ENCODE measurements around the gene DCD.
"Not testable (repeated sequence)": the region's sequence is repeated elsewhere in the genome, so short reads cannot be mapped to it uniquely, and the experiment has no call there.

DCD gene

DNA sequence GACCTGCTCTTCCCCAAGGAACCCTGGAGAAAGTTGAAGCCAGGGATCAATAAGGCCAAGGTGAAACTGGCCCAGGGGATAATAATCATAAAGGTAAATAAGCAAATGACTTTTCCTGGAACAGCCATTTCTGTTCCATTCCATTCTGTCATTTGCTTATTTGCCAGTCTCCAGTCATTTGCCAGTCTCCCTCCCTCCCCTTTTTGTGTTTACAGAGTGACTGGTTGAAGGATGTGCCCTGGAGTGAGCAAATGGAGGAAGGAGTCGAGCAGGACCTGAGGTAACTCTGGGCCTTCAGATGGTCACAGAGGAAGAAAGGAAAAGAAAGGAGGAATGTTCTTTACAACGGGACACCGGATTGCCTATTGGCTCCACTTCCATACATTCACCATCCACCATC, 17.8 kb upstream of the DCD start:
- TF ChIP-seq SPI1 (IDR thresholded peaks at IDR 0.05; ENCODE audit: borderline replicate concordance, low read depth) (no peak), GABPA (IDR thresholded peaks at IDR 0.05; ENCODE audit: low read depth) (no peak), POLR2AphosphoS5 (IDR thresholded peaks at IDR 0.05; ENCODE audit: low read depth) (no peak)
- TF ChIP-seq, protein P1, sequence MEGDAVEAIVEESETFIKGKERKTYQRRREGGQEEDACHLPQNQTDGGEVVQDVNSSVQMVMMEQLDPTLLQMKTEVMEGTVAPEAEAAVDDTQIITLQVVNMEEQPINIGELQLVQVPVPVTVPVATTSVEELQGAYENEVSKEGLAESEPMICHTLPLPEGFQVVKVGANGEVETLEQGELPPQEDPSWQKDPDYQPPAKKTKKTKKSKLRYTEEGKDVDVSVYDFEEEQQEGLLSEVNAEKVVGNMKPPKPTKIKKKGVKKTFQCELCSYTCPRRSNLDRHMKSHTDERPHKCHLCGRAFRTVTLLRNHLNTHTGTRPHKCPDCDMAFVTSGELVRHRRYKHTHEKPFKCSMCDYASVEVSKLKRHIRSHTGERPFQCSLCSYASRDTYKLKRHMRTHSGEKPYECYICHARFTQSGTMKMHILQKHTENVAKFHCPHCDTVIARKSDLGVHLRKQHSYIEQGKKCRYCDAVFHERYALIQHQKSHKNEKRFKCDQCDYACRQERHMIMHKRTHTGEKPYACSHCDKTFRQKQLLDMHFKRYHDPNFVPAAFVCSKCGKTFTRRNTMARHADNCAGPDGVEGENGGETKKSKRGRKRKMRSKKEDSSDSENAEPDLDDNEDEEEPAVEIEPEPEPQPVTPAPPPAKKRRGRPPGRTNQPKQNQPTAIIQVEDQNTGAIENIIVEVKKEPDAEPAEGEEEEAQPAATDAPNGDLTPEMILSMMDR (IDR thresholded peaks at IDR 0.05; ENCODE audit: insufficient read depth, low read length) = no peak
- TF ChIP-seq, protein P2, sequence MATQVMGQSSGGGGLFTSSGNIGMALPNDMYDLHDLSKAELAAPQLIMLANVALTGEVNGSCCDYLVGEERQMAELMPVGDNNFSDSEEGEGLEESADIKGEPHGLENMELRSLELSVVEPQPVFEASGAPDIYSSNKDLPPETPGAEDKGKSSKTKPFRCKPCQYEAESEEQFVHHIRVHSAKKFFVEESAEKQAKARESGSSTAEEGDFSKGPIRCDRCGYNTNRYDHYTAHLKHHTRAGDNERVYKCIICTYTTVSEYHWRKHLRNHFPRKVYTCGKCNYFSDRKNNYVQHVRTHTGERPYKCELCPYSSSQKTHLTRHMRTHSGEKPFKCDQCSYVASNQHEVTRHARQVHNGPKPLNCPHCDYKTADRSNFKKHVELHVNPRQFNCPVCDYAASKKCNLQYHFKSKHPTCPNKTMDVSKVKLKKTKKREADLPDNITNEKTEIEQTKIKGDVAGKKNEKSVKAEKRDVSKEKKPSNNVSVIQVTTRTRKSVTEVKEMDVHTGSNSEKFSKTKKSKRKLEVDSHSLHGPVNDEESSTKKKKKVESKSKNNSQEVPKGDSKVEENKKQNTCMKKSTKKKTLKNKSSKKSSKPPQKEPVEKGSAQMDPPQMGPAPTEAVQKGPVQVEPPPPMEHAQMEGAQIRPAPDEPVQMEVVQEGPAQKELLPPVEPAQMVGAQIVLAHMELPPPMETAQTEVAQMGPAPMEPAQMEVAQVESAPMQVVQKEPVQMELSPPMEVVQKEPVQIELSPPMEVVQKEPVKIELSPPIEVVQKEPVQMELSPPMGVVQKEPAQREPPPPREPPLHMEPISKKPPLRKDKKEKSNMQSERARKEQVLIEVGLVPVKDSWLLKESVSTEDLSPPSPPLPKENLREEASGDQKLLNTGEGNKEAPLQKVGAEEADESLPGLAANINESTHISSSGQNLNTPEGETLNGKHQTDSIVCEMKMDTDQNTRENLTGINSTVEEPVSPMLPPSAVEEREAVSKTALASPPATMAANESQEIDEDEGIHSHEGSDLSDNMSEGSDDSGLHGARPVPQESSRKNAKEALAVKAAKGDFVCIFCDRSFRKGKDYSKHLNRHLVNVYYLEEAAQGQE (IDR thresholded peaks at IDR 0.05; ENCODE audit: insufficient replicate concordance, low read depth) = no peak
- peaks cover under 1% of the 10 kb centered on the region for H3K27me3 ChIP-seq (ENCODE audit: insufficient read depth, poor library complexity, severe bottlenecking)
- DNase-seq (ENCODE audit: low read depth in 1 of 2, low spot score in 1 of 2) = no peak
- no peak overlapping the region for H3K27ac ChIP-seq (replicated peaks)
- H3K4me3 ChIP-seq (replicated peaks; ENCODE audit: insufficient read depth, low read length) = no peak overlapping the region

DNA sequence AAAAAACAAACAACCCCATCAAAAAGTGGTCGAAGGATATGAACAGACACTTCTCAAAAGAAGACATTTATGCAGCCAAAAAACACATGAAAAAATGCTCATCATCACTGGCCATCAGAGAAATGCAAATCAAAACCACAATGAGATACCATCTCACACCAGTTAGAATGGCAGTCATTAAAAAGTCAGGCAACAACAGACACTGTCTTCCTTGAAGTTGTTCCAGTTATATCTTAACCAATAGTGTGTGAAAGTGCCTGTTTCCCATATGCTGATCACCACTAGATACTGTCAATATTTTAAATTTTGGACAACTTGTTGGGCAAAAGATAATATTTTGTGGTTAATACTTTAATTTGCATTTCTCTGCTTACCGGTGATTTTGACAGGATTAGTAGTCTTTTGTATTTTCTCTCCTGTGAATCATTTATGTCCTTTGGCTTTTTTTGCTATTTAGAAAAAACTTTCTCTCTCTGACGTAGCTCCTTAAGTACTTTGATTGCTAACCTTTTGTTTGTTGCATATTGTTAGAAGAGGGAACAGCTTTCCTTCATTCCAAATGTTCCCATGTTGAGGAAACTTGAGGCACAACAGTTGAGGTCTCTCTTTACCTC, 17.0 kb upstream of the DCD start:
- not testable (repeated sequence) for H3K4me3 ChIP-seq (replicated peaks; ENCODE audit: insufficient read depth, low read length); H3K27ac ChIP-seq (replicated peaks); H3K27me3 ChIP-seq (ENCODE audit: insufficient read depth, poor library complexity, severe bottlenecking); DNase-seq (ENCODE audit: low read depth in 1 of 2, low spot score in 1 of 2)

DNA sequence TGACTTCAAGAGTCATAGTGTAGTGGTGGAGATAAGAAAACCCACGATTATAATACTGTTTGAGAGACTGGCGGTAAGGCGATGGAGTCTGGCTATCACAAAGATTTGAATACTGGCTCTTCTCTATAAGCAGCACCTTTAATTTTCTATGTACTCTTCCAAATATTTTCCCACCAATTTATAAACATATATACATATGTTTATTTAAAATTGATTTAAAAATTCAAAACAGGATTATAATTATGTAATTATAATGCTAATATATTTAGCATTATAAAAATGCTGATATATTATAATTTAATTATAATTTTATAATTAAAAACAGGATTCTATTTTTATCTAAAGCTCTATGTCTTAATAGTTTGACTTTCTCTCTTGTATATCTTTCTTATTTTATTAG, 15.4 kb upstream of the DCD start:
- Histone ChIP-seq H3K4me3 (replicated peaks; ENCODE audit: insufficient read depth, low read length) (no peak overlapping the region), H3K27me3 (ENCODE audit: insufficient read depth, poor library complexity, severe bottlenecking) (no peaks in the 10 kb centered on the region), H3K27ac (replicated peaks) (no peak overlapping the region)
- TF ChIP-seq SPI1 (IDR thresholded peaks at IDR 0.05; ENCODE audit: borderline replicate concordance, low read depth) (no peak), POLR2AphosphoS5 (IDR thresholded peaks at IDR 0.05; ENCODE audit: low read depth) (no peak)
- TF ChIP-seq, protein P1 (IDR thresholded peaks at IDR 0.05; ENCODE audit: insufficient read depth, low read length) = no peak
- DNase-seq (ENCODE audit: low read depth in 1 of 2, low spot score in 1 of 2) = no peak

DNA sequence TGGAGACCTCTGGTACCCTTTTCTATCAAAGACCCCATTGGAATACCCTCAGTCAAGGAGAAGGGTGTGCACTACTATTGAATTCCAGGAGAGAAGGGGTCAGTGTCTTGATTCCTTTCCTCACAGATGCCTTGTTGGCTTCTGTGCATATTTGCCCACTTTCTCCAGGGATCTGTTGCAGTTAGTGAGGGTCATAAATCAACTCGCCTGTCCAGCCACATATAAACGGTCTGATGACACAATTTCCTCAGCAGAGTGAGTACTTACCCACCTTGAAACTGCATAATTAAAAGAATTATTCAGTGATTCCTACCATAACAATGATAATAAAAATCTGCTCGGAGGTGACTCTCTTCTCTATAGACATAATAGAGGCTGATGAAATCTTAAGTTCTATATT, 13.9 kb upstream of the DCD start:
- TF ChIP-seq, protein P1 (IDR thresholded peaks at IDR 0.05; ENCODE audit: insufficient read depth, low read length) = no peak
- no peak for TF ChIP-seq POLR2AphosphoS5 (IDR thresholded peaks at IDR 0.05; ENCODE audit: low read depth)
- TF ChIP-seq, protein P2 (IDR thresholded peaks at IDR 0.05; ENCODE audit: insufficient replicate concordance, low read depth) = no peak
- no peak for DNase-seq (ENCODE audit: low read depth in 1 of 2, low spot score in 1 of 2)
- Histone ChIP-seq H3K4me3 (replicated peaks; ENCODE audit: insufficient read depth, low read length) (no peak overlapping the region), H3K27me3 (ENCODE audit: insufficient read depth, poor library complexity, severe bottlenecking) (no peaks in the 10 kb centered on the region), H3K27ac (replicated peaks) (no peak overlapping the region)

Data from HL-60 (cell line).